GM18873 (cell line): ENCODE measurements around the gene NUP133.

Experiments
- ATAC-seq: cut with Tn5 transposase; IDR thresholded peaks from one replicate; pipeline ENCODE4 v1.9.1; 2021; ENCODE audit warnings: mild to moderate bottlenecking, moderate library complexity, moderate number of reproducible peaks; ENCODE audit not compliant: unreplicated experiment, low FRiP score

The NUP133 gene

DNA sequence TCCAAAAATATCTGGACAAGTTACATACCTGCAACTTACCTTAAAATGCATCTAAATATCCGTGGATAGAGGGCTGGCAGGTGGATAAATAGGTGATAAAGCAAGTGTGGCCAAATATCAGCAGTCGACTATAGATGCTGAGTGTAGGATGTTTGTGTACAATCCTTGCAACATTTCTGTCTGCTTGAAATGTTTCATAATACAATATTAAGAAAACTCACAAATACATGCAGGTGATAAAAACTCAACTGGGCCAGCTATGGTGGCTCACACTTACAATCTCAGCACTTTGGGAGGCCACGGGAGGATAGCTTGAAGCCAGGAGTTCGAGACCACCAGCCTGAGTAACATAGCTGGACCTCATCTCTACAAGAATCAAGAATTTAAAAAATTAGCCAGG, 115.2 kb downstream of the NUP133 start:
- ATAC-seq: no peak
